ENCODE results near the gene DIABLO. TPM values are rescaled to one million over a fixed set of nuclear protein-coding genes. Genes with fewer than 3 reads are reported as not detected.

Gene DIABLO
- 79.4 and 83.3 TPM in 2 replicates for total RNA-seq

DNA sequence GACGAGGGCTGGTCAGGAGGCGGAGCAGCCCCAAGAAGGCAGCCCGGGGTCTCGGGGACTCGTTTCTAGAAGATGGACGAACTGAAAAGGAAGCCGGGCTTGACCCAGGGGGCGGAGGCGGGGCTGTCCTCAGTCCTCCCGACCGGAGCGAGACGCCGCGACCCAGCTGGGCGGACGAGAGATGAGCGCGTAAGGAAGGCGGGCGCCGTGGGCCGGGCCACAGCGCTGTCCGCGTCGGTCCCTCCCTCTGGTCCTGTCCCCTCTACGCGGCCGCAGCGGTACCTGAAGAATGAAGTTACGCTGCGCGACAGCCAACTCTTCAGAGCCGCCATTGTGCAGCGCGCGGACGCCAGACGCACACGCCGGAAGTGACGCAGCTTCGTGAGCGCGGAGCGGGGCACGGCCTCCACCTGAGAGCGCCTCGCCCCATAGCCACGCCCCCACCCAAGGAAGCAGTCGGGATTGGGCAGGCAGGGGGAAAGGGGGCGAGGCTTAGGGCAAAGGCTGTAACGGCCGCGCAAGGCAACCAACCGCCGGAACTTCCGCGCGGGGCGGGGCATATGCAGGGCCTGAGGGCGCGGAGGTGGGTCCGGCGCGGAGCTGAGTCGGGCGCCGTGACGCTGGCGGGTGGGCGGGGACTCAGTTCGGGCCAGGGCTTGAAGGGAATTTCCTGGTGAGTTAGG lies at the start of gene DIABLO:
DIABLO (minus strand) TSS at position 370 of the 683 bp plus-strand sequence; CDS start at position 332, 38 bp downstream.

DNA sequence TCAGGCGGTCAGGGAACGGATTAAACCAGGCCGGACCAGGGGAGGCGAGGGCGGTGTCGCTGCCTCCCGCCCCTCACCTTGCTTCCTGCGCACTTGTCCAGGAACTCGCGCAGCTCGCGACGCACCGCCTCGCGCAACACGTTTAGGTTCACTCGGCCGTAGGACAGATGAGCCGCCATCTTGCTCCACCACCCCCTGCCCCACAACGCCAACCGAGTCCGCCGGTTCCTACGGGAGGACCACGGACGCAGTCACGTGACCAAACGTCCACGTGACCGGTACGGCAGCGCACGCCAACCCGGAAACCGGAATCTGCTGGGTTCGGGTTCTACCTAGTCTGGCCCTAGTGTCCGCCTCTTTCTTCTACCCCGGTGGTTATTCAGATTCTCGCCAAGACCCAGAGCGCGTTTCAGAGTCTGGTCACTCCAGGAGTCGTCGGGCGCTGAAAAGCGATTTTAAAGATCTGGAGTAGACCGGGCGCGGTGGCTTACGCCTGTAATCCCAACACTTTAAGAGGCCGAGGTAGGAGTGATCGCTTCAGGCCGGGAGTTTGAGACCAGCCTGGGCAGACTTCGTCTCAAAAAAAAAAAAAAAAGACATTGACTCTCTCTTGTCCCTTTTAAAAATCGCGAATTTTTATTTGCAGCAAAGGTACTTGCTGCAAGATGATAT lies 40.5 kb upstream of the DIABLO start, which contains the start of gene VPS33A:
VPS33A (minus strand) TSS at position 265 of the 672 bp plus-strand sequence; CDS start at position 179, 86 bp downstream.

DNA sequence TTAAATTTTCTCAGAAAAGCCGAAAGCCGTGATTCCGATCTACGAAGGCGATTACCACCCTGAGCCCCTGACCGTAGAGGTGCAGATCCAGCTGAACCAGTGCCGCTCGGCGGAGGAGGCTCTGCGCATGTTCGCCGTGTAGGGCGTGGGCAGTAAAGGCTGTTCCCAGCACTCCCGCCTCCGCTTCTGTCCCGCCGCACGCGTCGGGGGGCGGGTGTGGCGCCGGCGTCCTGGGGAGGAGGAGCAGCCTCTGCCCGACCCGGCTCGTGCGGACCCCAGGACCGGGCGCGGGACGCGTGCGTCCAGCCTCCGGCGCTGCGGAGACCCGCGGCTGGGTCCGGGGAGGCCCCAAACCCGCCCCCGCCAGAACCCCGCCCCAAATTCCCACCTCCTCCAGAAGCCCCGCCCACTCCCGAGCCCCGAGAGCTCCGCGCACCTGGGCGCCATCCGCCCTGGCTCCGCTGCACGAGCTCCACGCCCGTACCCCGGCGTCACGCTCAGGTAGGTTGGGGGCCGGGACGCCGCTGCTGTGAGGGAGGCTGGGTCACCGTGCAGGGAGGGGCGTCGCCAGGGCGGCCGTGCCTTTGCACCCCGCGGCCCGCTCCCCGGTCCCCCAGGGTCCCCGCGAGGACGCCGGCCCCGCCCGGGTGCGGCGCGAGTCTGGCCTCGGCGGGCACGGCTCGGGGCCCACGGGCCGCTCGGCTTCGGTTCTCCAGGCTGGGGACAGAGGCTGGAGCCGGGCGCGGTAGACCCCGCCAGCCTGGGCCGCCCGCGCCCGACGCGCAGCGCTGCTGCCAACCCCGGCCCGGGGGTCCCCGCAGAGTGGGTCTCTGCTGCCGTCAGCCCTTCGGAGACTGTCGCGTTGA lies 22.3 kb downstream of the DIABLO start, which contains the start of gene B3GNT4:
B3GNT4 (plus strand) TSS at position 409 of the 866 bp plus-strand sequence. CDS start 910 bp downstream, outside the sequence.

DNA sequence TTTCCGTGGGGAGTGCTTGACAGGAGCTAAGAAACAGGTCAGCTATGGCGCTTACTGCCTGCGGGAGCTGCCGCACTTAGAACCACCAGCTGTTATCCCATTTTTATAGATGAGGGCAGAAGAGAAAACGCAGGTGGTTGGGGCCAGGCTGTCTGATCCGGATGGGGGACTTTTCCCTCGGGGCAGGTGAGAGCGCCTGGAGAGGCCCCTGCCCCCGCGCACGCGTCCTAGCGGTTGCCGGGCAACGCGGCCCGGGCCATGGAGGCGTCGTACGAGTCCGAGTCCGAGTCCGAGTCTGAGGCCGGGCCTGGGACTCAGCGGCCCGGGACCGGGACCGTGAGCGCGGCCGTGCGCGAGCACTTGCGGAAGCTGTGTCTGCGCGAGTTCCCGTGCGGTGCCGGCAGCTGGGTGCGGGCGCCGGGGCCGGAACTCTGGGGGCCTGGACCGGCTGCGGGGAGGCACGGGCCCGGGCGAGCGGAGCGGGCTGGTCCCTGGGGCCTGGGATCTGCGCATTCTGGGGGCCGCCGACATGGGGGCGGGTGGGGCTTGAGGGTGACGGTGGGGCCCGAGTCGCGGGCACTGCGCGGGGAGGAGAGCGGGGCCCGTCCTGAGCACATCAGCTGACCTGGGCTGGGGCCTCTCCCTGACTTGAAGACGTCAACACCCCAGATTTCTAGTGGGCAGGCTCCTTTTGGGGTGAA lies 42.8 kb downstream of the DIABLO start, which contains the start of gene LRRC43:
LRRC43 (plus strand) TSS at position 237 of the 701 bp plus-strand sequence; CDS start at position 259, 22 bp downstream.

DNA sequence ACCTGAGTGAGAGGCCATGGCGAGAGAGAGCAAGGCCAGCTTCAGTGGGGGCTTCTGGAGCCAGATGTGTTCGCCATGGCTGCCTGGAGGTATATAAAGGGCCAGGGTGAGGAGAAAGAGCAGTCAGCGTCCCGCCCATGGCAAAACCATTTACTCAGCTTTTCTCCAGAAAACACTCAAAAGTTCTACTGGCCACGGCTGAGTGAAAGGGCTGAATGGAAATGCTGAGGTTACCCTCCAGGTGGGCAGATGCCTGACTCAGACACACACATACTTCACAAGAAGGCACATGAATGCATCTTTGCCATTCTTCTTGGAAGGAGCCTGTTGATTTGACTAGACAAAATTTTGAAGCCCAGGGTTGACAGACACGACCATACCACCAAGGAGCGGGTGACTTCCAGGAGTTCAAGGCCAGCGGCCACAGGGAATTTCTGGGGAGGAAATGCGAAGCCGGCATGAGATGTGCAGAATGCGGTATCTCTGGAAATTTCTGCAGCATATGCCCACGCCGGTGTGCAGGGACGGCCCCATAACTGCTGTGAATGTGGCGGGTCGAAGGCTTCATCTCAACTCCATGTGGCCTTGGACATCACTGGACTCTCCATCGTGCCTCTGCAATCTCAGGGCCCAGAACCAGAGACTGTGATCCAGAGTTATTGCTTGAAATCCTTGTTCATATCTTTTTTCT lies 51.6 kb downstream of the DIABLO start, which contains the start of gene IL31:
IL31 (minus strand) TSS at position 67 of the 691 bp plus-strand sequence; CDS start at position 18, 49 bp downstream.

Other genes with a start within 250 kb of the DIABLO start
- gene BCL7A, start 204.2 kb downstream of the DIABLO start, total RNA-seq = 4.5 and 5.3 TPM in 2 replicates
- gene MLXIP, start 147.3 kb downstream of the DIABLO start, total RNA-seq = 10.9 and 15.2 TPM in 2 replicates
- gene IL31, start 51.8 kb downstream of the DIABLO start, total RNA-seq = not detected in 2 replicates
- gene LRRC43, start 42.9 kb downstream of the DIABLO start, total RNA-seq = 1.0 and 3.3 TPM in 2 replicates
- gene B3GNT4, start 22.3 kb downstream of the DIABLO start, total RNA-seq = 0.33 TPM in 1 of 2 replicates, not detected in the other
- 24.8 and 26.8 TPM in 2 replicates for gene VPS33A, start 40.4 kb upstream of the DIABLO start, total RNA-seq
- 73.4 and 73.6 TPM in 2 replicates for gene CLIP1, start 196.6 kb upstream of the DIABLO start, total RNA-seq

Data from smooth muscle cell of trachea (primary cell).